Endothelial cell of umbilical vein (primary cell): ENCODE results near the gene PARM1. TPM values are rescaled to one million over a fixed set of nuclear protein-coding genes. Genes with fewer than 3 reads are reported as not detected.

Experiments used
- BruUV-seq: library from RNA; stranded (reverse); fragments of 400-500 nt; replicated peaks from 2 replicates; lab custom pipeline; 2021; lab: Mats Ljungman, UMichigan
- CTCF ChIA-PET: fragments of 300-600, 350-600 bp; sonication (Branson Sonifier 250); formaldehyde crosslinking; loops from one replicate; lab custom pipeline; 2021; ENCODE audit warnings: antibody characterized with exemption, inconsistent platforms; lab: Charles Lee
- POLR2A ChIA-PET: fragments of 300-600, 350-600 bp; sonication (Branson Sonifier 250); formaldehyde crosslinking; loops from one replicate; lab custom pipeline; 2021; ENCODE audit warnings: antibody characterized with exemption, inconsistent platforms; lab: Charles Lee
- DNase-seq: peaks from one replicate; pipeline ENCODE4 v3.0.0-alpha.2; 2011; ENCODE audit warnings: low read depth, low spot score
- FAIRE-seq: peaks from 2 replicates; lab custom pipeline; 2011; peaks lifted over from hg19 to GRCh38; lab: Jason Lieb, UNC
- H2AFZ ChIP-seq: 2 replicates; pipeline ENCODE4 v1.6.0; 2012; ENCODE audit warnings: low read depth, low read length, control low read depth, inconsistent platforms
- H3K27ac ChIP-seq: 2 replicates; pipeline ENCODE4 v1.5.1; 2011; ENCODE audit warnings: low read depth, mild to moderate bottlenecking, control low read depth, low read length, moderate library complexity; ENCODE audit not compliant: insufficient read depth
- H3K27me3 ChIP-seq, 2 experiments: 2 replicates each; pipeline versions ENCODE4 v1.6.0 to v1.6.1; 2011; ENCODE audit warnings: low read length in 2 of 2, mixed read lengths in 1 of 2; ENCODE audit not compliant: control insufficient read depth in 2 of 2, insufficient read depth in 2 of 2
- H3K36me3 ChIP-seq, 2 experiments: 2 replicates in 1 of 2; 3 replicates in 1 of 2; pipeline ENCODE4 v1.5.1; 2011; ENCODE audit warnings: low read length in 2 of 2, mild to moderate bottlenecking in 1 of 2, moderate library complexity in 1 of 2; ENCODE audit not compliant: control insufficient read depth in 2 of 2, insufficient read depth in 2 of 2; ENCODE audit errors: extremely low read depth in 1 of 2
- H3K4me1 ChIP-seq: 3 replicates; pipeline ENCODE4 v1.5.1; 2011; ENCODE audit warnings: mild to moderate bottlenecking, low read length; ENCODE audit not compliant: control insufficient read depth, insufficient read depth; ENCODE audit errors: extremely low read depth
- H3K4me2 ChIP-seq: 2 replicates; pipeline ENCODE4 v1.6.1; 2011; ENCODE audit warnings: low read length, control low read depth, mixed read lengths; ENCODE audit not compliant: insufficient read depth
- H3K4me3 ChIP-seq, 3 experiments: fragments of 200-600 bp in 1 of 3; sonication (generic), shearing (Covaris generic) in 1 of 3; replicated peaks in 1 of 3; 2 replicates each; pipeline ENCODE4 v1.5.1; 2011 to 2016; ENCODE audit warnings: control low read depth in 3 of 3, low read length in 3 of 3, mild to moderate bottlenecking in 2 of 3, inconsistent platforms in 1 of 3, low read depth in 1 of 3, moderate library complexity in 1 of 3; ENCODE audit not compliant: insufficient read depth in 1 of 3
- H3K79me2 ChIP-seq: 2 replicates; pipeline ENCODE4 v1.6.0; 2012; ENCODE audit warnings: low read length, inconsistent platforms; ENCODE audit not compliant: control insufficient read depth, insufficient read depth
- H3K9ac ChIP-seq: replicated peaks from 2 replicates; pipeline ENCODE3; 2011; ENCODE audit warnings: low read length, control low read depth; ENCODE audit not compliant: insufficient read depth; ENCODE audit errors: extremely low read depth
- H3K9me1 ChIP-seq: replicated peaks from 3 replicates; pipeline ENCODE4 v1.6.0; 2011; ENCODE audit warnings: mild to moderate bottlenecking, low read length; ENCODE audit not compliant: control insufficient read depth, insufficient read depth; ENCODE audit errors: extremely low read depth
- H3K9me3 ChIP-seq: replicated peaks from 2 replicates; pipeline ENCODE4 v1.5.1; 2012; ENCODE audit warnings: low read length, inconsistent platforms; ENCODE audit not compliant: control insufficient read depth, insufficient read depth
- H4K20me1 ChIP-seq: replicated peaks from 2 replicates; pipeline ENCODE3; 2011; ENCODE audit warnings: mild to moderate bottlenecking, low read length; ENCODE audit not compliant: control insufficient read depth, insufficient read depth; ENCODE audit errors: extremely low read depth
- CTCF ChIP-seq, 2 donors: IDR thresholded peaks; 1 replicate in 1 of 2; 2 replicates in 1 of 2; pipeline ENCODE4 v1.5.1; 2011; ENCODE audit warnings: low read length in 2 of 2, mild to moderate bottlenecking in 2 of 2, moderate library complexity in 2 of 2, control low read depth in 1 of 2, inconsistent platforms in 1 of 2, low read depth in 1 of 2; ENCODE audit not compliant: insufficient read depth in 1 of 2; ENCODE audit errors: extremely low read depth in 1 of 2
- EZH2 ChIP-seq: IDR thresholded peaks from 2 replicates; pipeline ENCODE4 v1.6.1; 2012; ENCODE audit warnings: borderline replicate concordance, low read depth, mild to moderate bottlenecking, moderate library complexity, low read length, inconsistent platforms; ENCODE audit not compliant: severe bottlenecking
- FOS ChIP-seq: IDR thresholded peaks from 2 replicates; pipeline ENCODE4 v1.6.1; 2011; ENCODE audit warnings: mild to moderate bottlenecking, low read length, moderate library complexity, borderline replicate concordance; ENCODE audit not compliant: insufficient read depth
- GATA2 ChIP-seq: IDR thresholded peaks from 2 replicates; pipeline ENCODE4 v1.7.0; 2011; ENCODE audit warnings: low read depth, mild to moderate bottlenecking, moderate library complexity, mixed read lengths, low read length; ENCODE audit not compliant: insufficient read length, insufficient read depth
- JUN ChIP-seq: IDR thresholded peaks from 2 replicates; pipeline ENCODE4 v1.6.1; 2011; ENCODE audit warnings: borderline replicate concordance, low read depth; ENCODE audit not compliant: insufficient read length, insufficient read depth
- MAX ChIP-seq: IDR thresholded peaks from 2 replicates; pipeline ENCODE4 v1.6.1; 2011; ENCODE audit not compliant: insufficient read depth, insufficient read length
- MYC ChIP-seq: IDR thresholded peaks from one replicate; pipeline ENCODE4 v1.6.1; 2011; ENCODE audit warnings: mild to moderate bottlenecking, low read depth, low read length
- POLR2A ChIP-seq: IDR thresholded peaks from 2 replicates; pipeline ENCODE4 v1.6.1; 2012; ENCODE audit warnings: low read depth, mild to moderate bottlenecking, control low read depth, low read length
- POLR2AphosphoS5 ChIP-seq: IDR thresholded peaks from 2 replicates; pipeline ENCODE4 v1.6.1; 2012; ENCODE audit warnings: low read depth, mild to moderate bottlenecking, control low read depth, low read length, moderate library complexity; ENCODE audit not compliant: insufficient read depth
- dilution Hi-C: fragments of 300-500 bp; cut with MboI; formaldehyde crosslinking; loops from one replicate; pipeline ENCODE4 v1.15.0; 2019; ENCODE audit warnings: low sequenced_read_pairs; ENCODE audit not compliant: extremely low pct_ligation_motif_present
- intact Hi-C: fragments of 100-400 bp; cut with micrococcal nuclease; formaldehyde crosslinking; loops from one replicate; pipeline ENCODE4 v1.10.0; 2022
- polyA plus RNA-seq, 4 experiments: library from polyadenylated mRNA; depleted of rRNA in 3 of 4; stranded (reverse) in 3 of 4; unstranded in 1 of 4; fragments of >200 nt; gene quantifications; 2 replicates each; pipeline versions ENCODE4 v1.2.1 to v1.2.3, GENCODE V29; 2011 to 2012; ENCODE audit warnings: missing spikeins in 1 of 4
- total RNA-seq: library from RNA; stranded (reverse); gene quantifications from 2 replicates; pipeline ENCODE4 v1.2.3, GENCODE V29; 2021

The PARM1 gene
- total and polyA plus RNA-seq, 2 donors (not counting 3 experiments of a cell fraction or from before 2014, with no cell fraction given), result 0.01 TPM; not detected in 1

- Histone ChIP-seq H3K4me3 (no peak overlapping the region), H4K20me1 (no peaks in the 10 kb centered on the region), H3K27me3 (no peaks in the 10 kb centered on the region), H3K9ac (no peak overlapping the region), H2AFZ (no peak overlapping the region), H3K4me1 (no peaks in the 10 kb centered on the region), H3K79me2 (no peaks in the 10 kb centered on the region), H3K9me3 (no peaks in the 10 kb centered on the region), H3K9me1 (no peaks in the 10 kb centered on the region), H3K4me2 (no peak overlapping the region), H3K27ac (no peak overlapping the region), H3K36me3 (no peaks in the 10 kb centered on the region)
- no TSS peak for BruUV-seq
- ChIA-PET CTCF (interaction anchor here (1.2 kb wide), 1 partner anchor 10 kb away, joined by 5 read pairs; no protein-coding TSS in a partner anchor), POLR2A (interaction anchor here (0.6 kb wide), 1 partner anchor 28 kb away, joined by 4 read pairs; no protein-coding TSS in a partner anchor)
- DNase-seq, result no peak
- dilution Hi-C loops, result no loop called here
- intact Hi-C loops, result no loop called here
- TF ChIP-seq JUN, result no peak
- TF ChIP-seq FOS, result no peak
- no peak for TF ChIP-seq CTCF (IDR thresholded peaks at IDR 0.05; ENCODE audit: extremely low read depth in 1 of 2, insufficient read depth in 1 of 2, low read depth in 1 of 2, low read length in 2 of 2)
- TF ChIP-seq GATA2, result no peak
- TF ChIP-seq MAX, result no peak
- TF ChIP-seq MYC, result no peak
- no peak for TF ChIP-seq POLR2AphosphoS5
- TF ChIP-seq POLR2A, result no peak
- no peak for TF ChIP-seq EZH2
- FAIRE-seq, result no peak
These were observed 31.4 kb downstream of the PARM1 start for GRCh38 chr4:74964311-74964710.
